ENCODE results near the gene OPHN1. TPM values are rescaled to one million over a fixed set of nuclear protein-coding genes. Genes with fewer than 3 reads are reported as not detected.

OPHN1 gene
- total RNA-seq, 4 donors from 2014 or later: 2.3 to 10.8 (median 4.6) TPM

DNA sequence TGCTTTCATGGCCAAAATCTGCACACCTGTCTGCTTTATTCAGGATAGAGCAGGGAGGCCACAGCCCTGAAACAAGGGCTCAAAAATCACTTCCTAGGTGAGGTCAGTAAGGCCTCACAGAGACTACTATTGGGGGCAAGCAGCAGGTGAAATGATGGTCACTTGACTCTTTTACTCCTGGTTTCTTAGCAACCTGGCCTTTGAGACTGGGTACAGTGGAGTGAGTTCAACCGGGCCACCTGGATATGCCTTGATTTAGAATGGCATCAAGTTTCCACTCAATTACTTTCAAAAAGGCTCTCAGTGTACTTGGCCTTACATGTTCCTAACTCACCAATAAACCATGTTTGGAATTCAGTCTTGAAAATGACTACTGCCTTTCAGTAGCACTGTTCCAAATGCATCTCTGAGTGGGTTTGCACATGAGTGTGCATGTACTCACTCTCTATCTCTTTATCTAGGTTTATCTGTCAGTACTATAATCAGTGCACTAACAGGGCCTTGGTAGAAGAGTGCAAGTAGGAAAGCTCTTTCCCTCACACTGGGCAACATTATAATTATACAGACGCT lies 388.2 kb downstream of the OPHN1 start:
- no peaks in the 10 kb centered on the region for H3K27me3 ChIP-seq
- H3K9me3 ChIP-seq: no peaks in the 10 kb centered on the region
- no peak overlapping the region for H3K27ac ChIP-seq
- no peak overlapping the region for H3K4me3 ChIP-seq
- TF ChIP-seq, protein P1, sequence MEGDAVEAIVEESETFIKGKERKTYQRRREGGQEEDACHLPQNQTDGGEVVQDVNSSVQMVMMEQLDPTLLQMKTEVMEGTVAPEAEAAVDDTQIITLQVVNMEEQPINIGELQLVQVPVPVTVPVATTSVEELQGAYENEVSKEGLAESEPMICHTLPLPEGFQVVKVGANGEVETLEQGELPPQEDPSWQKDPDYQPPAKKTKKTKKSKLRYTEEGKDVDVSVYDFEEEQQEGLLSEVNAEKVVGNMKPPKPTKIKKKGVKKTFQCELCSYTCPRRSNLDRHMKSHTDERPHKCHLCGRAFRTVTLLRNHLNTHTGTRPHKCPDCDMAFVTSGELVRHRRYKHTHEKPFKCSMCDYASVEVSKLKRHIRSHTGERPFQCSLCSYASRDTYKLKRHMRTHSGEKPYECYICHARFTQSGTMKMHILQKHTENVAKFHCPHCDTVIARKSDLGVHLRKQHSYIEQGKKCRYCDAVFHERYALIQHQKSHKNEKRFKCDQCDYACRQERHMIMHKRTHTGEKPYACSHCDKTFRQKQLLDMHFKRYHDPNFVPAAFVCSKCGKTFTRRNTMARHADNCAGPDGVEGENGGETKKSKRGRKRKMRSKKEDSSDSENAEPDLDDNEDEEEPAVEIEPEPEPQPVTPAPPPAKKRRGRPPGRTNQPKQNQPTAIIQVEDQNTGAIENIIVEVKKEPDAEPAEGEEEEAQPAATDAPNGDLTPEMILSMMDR (IDR thresholded peaks at IDR 0.05 in 4 of 5, conservative IDR thresholded peaks at IDR 0.05 in 1 of 5): no peak
- no peak for TF ChIP-seq POLR2A (IDR thresholded peaks at IDR 0.05)
- DNase-seq (no peak), ATAC-seq (no peak)
- H3K36me3 ChIP-seq: no peaks in the 10 kb centered on the region
- in situ Hi-C loops (cut with MboI; ENCODE audit: low sequenced_read_pairs in 4 of 4) (no loop called here), intact Hi-C loops (cut with DNase I; ENCODE audit: low total_unique reads) (no loop called here)
- H3K4me1 ChIP-seq: no peaks in the 10 kb centered on the region

DNA sequence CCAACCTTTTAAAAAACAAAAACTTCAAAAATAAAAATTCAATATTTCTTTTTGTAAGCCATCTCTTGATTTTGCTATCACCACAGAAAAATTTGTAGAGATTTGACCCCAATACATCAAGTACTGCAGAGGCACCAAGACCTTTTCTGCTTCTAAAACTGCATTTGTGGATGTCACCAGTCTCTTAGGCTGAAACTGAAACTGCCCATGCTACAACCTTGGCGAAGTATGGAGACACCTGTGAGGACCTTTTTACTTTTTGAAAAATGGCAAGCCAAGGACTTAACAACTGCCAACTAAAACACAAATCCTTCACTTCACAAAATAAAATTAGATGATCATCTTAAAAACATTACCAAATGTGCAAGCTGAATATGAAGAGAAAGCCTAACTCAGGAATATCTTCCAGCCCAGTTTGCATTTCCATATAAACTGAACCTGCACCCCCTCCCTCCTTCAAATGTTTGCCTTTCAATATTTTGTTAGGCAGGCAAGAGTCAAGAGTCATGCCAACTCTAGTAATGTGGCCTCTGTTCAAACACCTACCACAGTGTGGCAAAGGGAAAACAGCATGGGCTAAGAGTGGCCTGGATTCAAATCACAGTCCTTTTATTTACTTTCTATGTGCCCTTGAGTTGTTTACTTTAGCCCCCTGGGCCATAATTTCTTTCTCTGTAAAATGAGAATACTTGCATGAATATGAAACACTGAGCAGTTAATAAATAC lies 389.4 kb downstream of the OPHN1 start:
- no peaks in the 10 kb centered on the region for H3K36me3 ChIP-seq
- no peaks in the 10 kb centered on the region for H3K4me1 ChIP-seq
- no peaks in the 10 kb centered on the region for H3K9me3 ChIP-seq
- ATAC-seq (no peak), DNase-seq (no peak)
- in situ Hi-C loops (cut with MboI; ENCODE audit: low sequenced_read_pairs in 4 of 4): no loop called here
- H3K4me3 ChIP-seq: no peak overlapping the region
- H3K27ac ChIP-seq: no peak overlapping the region
- no peaks in the 10 kb centered on the region for H3K27me3 ChIP-seq
- intact Hi-C loops (cut with DNase I; ENCODE audit: low total_unique reads): no loop called here
- no peak for TF ChIP-seq POLR2A (IDR thresholded peaks at IDR 0.05)
- TF ChIP-seq, protein P1 (IDR thresholded peaks at IDR 0.05 in 4 of 5, conservative IDR thresholded peaks at IDR 0.05 in 1 of 5): no peak

DNA sequence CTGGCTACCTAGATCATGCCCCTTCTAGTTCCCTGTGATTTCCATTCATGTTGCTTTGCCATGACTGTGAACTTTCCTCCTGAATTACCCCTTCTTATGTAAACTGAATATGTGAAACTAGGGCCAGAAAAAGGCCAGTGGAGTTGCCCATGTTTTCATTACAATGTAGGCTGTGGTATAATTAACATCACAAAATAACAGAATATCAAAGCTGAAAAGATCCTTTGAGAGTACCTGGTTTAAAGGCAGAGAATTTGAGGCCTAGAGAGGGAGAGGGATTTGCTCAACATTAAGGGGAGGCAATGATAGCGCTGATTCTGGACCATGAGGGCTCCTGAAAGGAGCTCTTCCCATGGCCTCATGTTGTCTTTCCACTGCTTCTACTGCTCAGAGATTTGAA lies 392.2 kb downstream of the OPHN1 start:
- H3K4me3 ChIP-seq: no peak overlapping the region
- ATAC-seq: no peak
- H3K9me3 ChIP-seq: no peaks in the 10 kb centered on the region
- intact Hi-C loops (cut with DNase I; ENCODE audit: low total_unique reads) (no loop called here), in situ Hi-C loops (cut with MboI; ENCODE audit: low sequenced_read_pairs in 4 of 4) (no loop called here)
- no peak for DNase-seq
- no peak for TF ChIP-seq POLR2A (IDR thresholded peaks at IDR 0.05)
- TF ChIP-seq, protein P1 (IDR thresholded peaks at IDR 0.05 in 4 of 5, conservative IDR thresholded peaks at IDR 0.05 in 1 of 5): no peak
- H3K27ac ChIP-seq: no peak overlapping the region
- H3K27me3 ChIP-seq: no peaks in the 10 kb centered on the region
- no peaks in the 10 kb centered on the region for H3K4me1 ChIP-seq
- H3K36me3 ChIP-seq: no peaks in the 10 kb centered on the region

DNA sequence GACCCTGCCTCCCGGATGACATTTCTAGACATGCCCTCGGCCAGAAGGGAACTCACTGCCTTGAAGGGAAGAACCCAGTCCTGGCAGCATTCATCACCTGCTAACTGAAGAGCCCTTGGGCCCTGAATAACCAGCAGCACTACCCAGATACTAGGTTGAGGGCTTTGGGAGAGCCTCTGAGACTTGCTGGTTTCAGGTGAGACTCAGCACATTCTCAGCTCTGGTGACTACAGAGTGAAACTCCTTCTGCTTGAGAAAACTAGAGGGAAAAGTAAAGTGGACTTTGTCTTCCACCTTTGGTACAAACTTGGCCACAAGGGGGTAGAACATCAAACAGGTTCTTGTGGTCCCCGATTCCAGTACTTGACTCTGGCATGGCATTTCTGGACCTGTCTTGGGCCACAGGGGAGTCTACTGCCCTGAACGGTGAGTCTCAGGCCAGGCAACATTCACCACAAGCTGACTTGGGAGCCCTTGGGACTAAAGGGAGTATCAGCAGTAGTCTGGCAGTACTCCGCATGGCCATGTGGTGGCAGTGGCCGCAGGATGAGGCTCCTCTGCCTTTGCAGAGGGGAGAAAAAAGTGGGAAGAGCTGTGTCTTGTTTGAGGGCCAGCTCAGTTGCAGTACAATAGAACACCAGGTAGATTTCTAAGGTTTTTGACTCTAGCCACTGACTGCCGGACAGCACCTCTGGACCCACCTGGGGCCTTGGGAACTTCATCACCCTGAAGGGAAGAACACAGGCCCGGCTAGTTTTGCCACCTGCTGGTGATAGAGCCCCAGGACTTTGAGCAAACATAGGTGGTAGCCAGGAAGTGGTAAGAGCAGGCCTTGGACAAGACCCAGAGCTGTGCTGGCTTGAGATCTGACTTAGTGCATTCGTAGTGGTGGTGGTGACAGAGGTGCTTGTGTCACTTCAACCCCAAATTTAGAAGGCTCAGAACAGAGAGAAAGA lies 414.8 kb downstream of the OPHN1 start:
- Histone ChIP-seq H3K27ac (no peak overlapping the region), H3K9me3 (no peaks in the 10 kb centered on the region), H3K4me1 (no peaks in the 10 kb centered on the region), H3K4me3 (no peak overlapping the region), H3K27me3 (no peaks in the 10 kb centered on the region), H3K36me3 (no peaks in the 10 kb centered on the region)
- ATAC-seq (no peak), DNase-seq (no peak)
- intact Hi-C loops (cut with DNase I; ENCODE audit: low total_unique reads) (no loop called here), in situ Hi-C loops (cut with MboI; ENCODE audit: low sequenced_read_pairs in 4 of 4) (no loop called here)
- no peak for TF ChIP-seq POLR2A (IDR thresholded peaks at IDR 0.05)
- TF ChIP-seq, protein P1 (IDR thresholded peaks at IDR 0.05 in 4 of 5, conservative IDR thresholded peaks at IDR 0.05 in 1 of 5): peak in 3 of 5 experiments; percentile 9 to 27 (median 26)
